Activated CD8-positive, alpha-beta memory T cell treated with anti-CD3 and anti-CD28 coated beads, Interleukin-2, amount 10 ng/mL, durations not matched to agents 7 days and 5 days (primary cell): ENCODE data around the gene CDCA3. TPM values are rescaled to one million over a fixed set of nuclear protein-coding genes. Genes with fewer than 3 reads are reported as not detected.
"Not testable (repeated sequence)": the region's sequence is repeated elsewhere in the genome, so short reads cannot be mapped to it uniquely, and the experiment has no call there.

Experiments used
- ATAC-seq: fragments of 150-1000 bp; cut with Tn5 transposase; one replicate; pipeline ENCODE4 v1.10.0; 2021; ENCODE audit warnings: moderate library complexity
- CTCF ChIA-PET: fragments of 350-600 bp; sonication (Branson Sonifier 250); formaldehyde crosslinking; loops from one replicate; lab custom pipeline; 2021; ENCODE audit warnings: antibody characterized with exemption; lab: Charles Lee
- DNase-seq: peaks from one replicate; pipeline ENCODE4 v3.0.0-alpha.2; 2020
- H3K27ac Mint-ChIP-seq: one replicate; pipeline ENCODE4 v1.8.0; 2021; ENCODE audit warnings: mild to moderate bottlenecking, mixed read lengths
- H3K27me3 Mint-ChIP-seq: one replicate; pipeline ENCODE4 v1.8.0; 2021; ENCODE audit warnings: mixed read lengths
- H3K36me3 Mint-ChIP-seq: one replicate; pipeline ENCODE4 v1.8.0; 2021; ENCODE audit warnings: mild to moderate bottlenecking, mixed read lengths
- H3K4me1 Mint-ChIP-seq: one replicate; pipeline ENCODE4 v1.8.0; 2021; ENCODE audit warnings: mixed read lengths
- H3K4me3 Mint-ChIP-seq: one replicate; pipeline ENCODE4 v1.8.0; 2021; ENCODE audit warnings: mild to moderate bottlenecking, moderate library complexity, mixed read lengths
- H3K9me3 Mint-ChIP-seq: one replicate; pipeline ENCODE4 v1.8.0; 2022; ENCODE audit warnings: low read depth, mixed read lengths
- total RNA-seq, 2 experiments: library from RNA; stranded (reverse); gene quantifications; one replicate each; pipeline ENCODE4 v1.2.3, GENCODE V29; 2021

Gene CDCA3
- total RNA-seq, result 100 to 1,000 TPM in 1 of 2 experiments, 10 to 100 TPM in 1; 89.1 to 125 TPM

- CTCF ChIA-PET, result interaction anchor here (0.7 to 7.8 kb wide), 17 partner anchors 11 to 257 kb away, joined by 3 to 65 read pairs (median 6); partner anchors contain the start of genes C1RL, COPS7A, GNB3 and LPCAT3
- H3K4me1 Mint-ChIP-seq, result peaks cover 45% of the 10 kb centered on the region
- peak within 1 kb of the TSS; percentile 85 for H3K4me3 Mint-ChIP-seq
Observed at GRCh38 chr12:6851153-6851920, at the start of gene CDCA3. TSS of gene CDCA3 (minus strand) at chr12:6851286. CDS start at chr12:6850952, 334 bp downstream.

GRCh38 chr12:6899837-6900519 is 48.9 kb upstream of the CDCA3 start:
- no peak for DNase-seq
- no peaks in the 10 kb centered on the region for H3K9me3 Mint-ChIP-seq
- ATAC-seq, result no peak
- CTCF ChIA-PET, result interaction anchor here (1.1 to 1.8 kb wide), 3 partner anchors 9 to 209 kb away, joined by 3 to 6 read pairs (median 3); partner anchors contain the start of gene C1RL
- no peak overlapping the region for H3K27ac Mint-ChIP-seq
- H3K4me3 Mint-ChIP-seq, result no peak overlapping the region
- H3K36me3 Mint-ChIP-seq, result no peaks in the 10 kb centered on the region
- H3K27me3 Mint-ChIP-seq, result no peaks in the 10 kb centered on the region
- H3K4me1 Mint-ChIP-seq, result peaks cover 6% of the 10 kb centered on the region

More at GRCh38 chr12:6851153-6851920, at the start of gene CDCA3:
- H3K27me3 Mint-ChIP-seq, result no peaks in the 10 kb centered on the region
- no peaks in the 10 kb centered on the region for H3K9me3 Mint-ChIP-seq
- H3K27ac Mint-ChIP-seq, result peak within 1 kb of the TSS; percentile 100
- peak; percentile 98 for DNase-seq
- ATAC-seq, result peak; percentile 64
- peaks cover 36% of the 10 kb centered on the region for H3K36me3 Mint-ChIP-seq

DNA sequence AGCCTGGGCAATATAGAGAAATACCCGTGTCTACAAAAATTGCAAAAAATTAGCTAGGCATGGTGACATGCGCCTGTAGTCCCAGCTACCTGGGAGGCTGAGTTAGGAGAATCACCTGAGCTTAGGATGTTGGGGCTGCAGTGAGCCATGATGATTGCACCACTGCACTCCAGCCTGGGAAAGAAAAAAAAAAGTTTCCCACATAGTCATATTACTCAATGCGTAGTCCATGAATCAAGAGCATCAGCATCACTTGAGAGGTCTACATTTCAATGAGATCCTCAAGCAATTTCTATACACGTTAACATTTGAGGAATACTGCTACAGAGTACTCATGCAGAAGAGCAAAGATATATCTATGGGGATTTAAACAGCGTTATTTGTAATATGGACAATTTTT is 48.3 kb upstream of the CDCA3 start:
- CTCF ChIA-PET, result interaction anchor here (1.1 to 1.8 kb wide), 3 partner anchors 8 to 210 kb away, joined by 3 to 6 read pairs (median 3); partner anchors contain the start of gene C1RL
- Mint-ChIP-seq H3K27ac (no peak overlapping the region), H3K9me3 (no peaks in the 10 kb centered on the region), H3K4me3 (no peak overlapping the region), H3K4me1 (peaks cover 6% of the 10 kb centered on the region), H3K27me3 (no peaks in the 10 kb centered on the region), H3K36me3 (no peaks in the 10 kb centered on the region)
- ATAC-seq (no peak), DNase-seq (no peak)

DNA sequence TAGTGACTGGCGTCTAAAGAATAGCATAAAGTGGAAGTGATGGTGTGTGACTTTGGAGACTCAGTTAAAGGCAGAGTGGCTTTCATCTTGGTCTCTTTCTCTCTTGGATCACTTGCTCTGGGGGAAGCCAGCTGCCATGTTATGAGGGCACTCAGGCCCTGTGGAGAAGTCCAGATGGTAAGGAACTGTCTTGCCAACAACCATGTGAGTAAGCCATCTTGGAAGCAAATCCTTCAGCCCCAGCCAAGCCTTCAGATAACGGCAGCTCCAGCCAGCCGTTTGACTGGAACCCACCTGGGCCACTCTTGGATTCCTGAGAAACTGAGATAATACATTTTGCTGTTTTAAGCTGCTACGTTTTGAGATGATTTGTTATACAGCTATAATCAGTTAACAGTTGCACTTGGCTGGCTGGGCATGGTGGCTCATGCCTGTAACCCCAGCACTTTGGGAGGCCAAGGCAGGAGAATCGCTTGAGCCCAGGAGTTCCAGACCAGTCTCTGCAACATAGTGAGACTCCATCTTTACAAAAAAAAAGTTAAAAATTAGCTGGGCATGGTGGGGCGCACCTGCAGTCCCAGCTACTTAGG is 45.9 kb upstream of the CDCA3 start:
- H3K27me3 Mint-ChIP-seq, result no peaks in the 10 kb centered on the region
- H3K4me1 Mint-ChIP-seq, result peaks cover 13% of the 10 kb centered on the region
- no peak overlapping the region for H3K4me3 Mint-ChIP-seq
- CTCF ChIA-PET, result interaction anchor here (0.9 to 1.3 kb wide), 4 partner anchors 24 to 64 kb away, joined by 3 to 5 read pairs (median 4); partner anchors contain the start of gene SPSB2
- H3K27ac Mint-ChIP-seq, result no peak overlapping the region
- peaks cover 2% of the 10 kb centered on the region for H3K36me3 Mint-ChIP-seq
- H3K9me3 Mint-ChIP-seq, result no peaks in the 10 kb centered on the region
- ATAC-seq (no peak), DNase-seq (no peak)

- ATAC-seq (no peak), DNase-seq (no peak)
- Mint-ChIP-seq H3K9me3 (no peaks in the 10 kb centered on the region), H3K36me3 (peaks cover 5% of the 10 kb centered on the region), H3K4me1 (peaks cover 23% of the 10 kb centered on the region), H3K27ac (no peak overlapping the region), H3K27me3 (no peaks in the 10 kb centered on the region), H3K4me3 (no peak overlapping the region)
- CTCF ChIA-PET, result interaction anchor here (0.7 to 5.2 kb wide), 4 partner anchors 10 to 295 kb away, joined by 4 to 90 read pairs (median 4); partner anchors contain the start of genes LRRC23 and SPSB2
Observed at GRCh38 chr12:6894321-6894720, 43.2 kb upstream of the CDCA3 start.

DNA sequence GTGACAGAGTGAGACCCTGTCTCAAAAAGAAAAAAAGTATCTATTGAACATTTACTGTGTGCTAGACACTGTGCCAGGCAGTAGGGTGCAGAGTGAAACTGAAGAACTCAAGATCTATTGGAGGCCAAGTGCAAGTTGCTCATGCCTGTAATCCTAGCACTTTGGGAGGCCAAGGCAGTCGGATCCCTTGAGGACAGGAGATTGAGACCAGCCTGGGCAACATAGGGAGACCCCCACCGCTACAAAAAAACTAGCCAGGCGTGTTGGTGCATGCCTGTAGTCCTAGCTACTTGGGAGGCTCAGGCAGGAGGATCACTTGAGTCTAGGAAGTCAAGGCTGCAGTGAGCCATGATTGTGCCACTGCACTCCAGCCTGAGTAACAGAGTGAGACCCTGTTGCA is 41.6 kb upstream of the CDCA3 start:
- DNase-seq, H3K36me3 Mint-ChIP-seq, ATAC-seq, H3K27me3 Mint-ChIP-seq, H3K9me3 Mint-ChIP-seq: not testable (repeated sequence)
- H3K4me3 Mint-ChIP-seq, result peak overlapping the region; percentile 52
- H3K27ac Mint-ChIP-seq, result peak overlapping the region; percentile 56
- CTCF ChIA-PET, result interaction anchor here (1.7 to 5.2 kb wide), 9 partner anchors 11 to 72 kb away, joined by 6 to 90 read pairs (median 16); partner anchors contain the start of genes LRRC23, SPSB2 and TPI1
- H3K4me1 Mint-ChIP-seq, result peaks cover 29% of the 10 kb centered on the region

GRCh38 chr12:6891646-6892001 is 40.5 kb upstream of the CDCA3 start:
- H3K4me1 Mint-ChIP-seq, result peaks cover 29% of the 10 kb centered on the region
- peak; percentile 3 for ATAC-seq
- peak overlapping the region; percentile 93 for H3K27ac Mint-ChIP-seq
- DNase-seq, result no peak
- peak overlapping the region; percentile 80 for H3K4me3 Mint-ChIP-seq
- CTCF ChIA-PET, result interaction anchor here (0.8 to 5.2 kb wide), 32 partner anchors 8 to 220 kb away, joined by 3 to 90 read pairs (median 5); partner anchors contain the start of genes C12orf57, CDCA3, ENO2 and LPCAT3
- peaks cover 9% of the 10 kb centered on the region for H3K36me3 Mint-ChIP-seq
- no peaks in the 10 kb centered on the region for H3K9me3 Mint-ChIP-seq
- no peaks in the 10 kb centered on the region for H3K27me3 Mint-ChIP-seq

- Mint-ChIP-seq H3K36me3 (peaks cover 9% of the 10 kb centered on the region), H3K9me3 (no peaks in the 10 kb centered on the region), H3K4me1 (peaks cover 29% of the 10 kb centered on the region), H3K27me3 (no peaks in the 10 kb centered on the region), H3K4me3 (peak overlapping the region; percentile 80), H3K27ac (peak overlapping the region; percentile 93)
- peak; percentile 95 for ATAC-seq
- CTCF ChIA-PET, result interaction anchor here (0.8 to 5.2 kb wide), 34 partner anchors 9 to 220 kb away, joined by 3 to 90 read pairs (median 5); partner anchors contain the start of genes C12orf57, CDCA3, COPS7A and ENO2
- peak; percentile 99 for DNase-seq
Observed at GRCh38 chr12:6890789-6891645, 39.9 kb upstream of the CDCA3 start.

DNA sequence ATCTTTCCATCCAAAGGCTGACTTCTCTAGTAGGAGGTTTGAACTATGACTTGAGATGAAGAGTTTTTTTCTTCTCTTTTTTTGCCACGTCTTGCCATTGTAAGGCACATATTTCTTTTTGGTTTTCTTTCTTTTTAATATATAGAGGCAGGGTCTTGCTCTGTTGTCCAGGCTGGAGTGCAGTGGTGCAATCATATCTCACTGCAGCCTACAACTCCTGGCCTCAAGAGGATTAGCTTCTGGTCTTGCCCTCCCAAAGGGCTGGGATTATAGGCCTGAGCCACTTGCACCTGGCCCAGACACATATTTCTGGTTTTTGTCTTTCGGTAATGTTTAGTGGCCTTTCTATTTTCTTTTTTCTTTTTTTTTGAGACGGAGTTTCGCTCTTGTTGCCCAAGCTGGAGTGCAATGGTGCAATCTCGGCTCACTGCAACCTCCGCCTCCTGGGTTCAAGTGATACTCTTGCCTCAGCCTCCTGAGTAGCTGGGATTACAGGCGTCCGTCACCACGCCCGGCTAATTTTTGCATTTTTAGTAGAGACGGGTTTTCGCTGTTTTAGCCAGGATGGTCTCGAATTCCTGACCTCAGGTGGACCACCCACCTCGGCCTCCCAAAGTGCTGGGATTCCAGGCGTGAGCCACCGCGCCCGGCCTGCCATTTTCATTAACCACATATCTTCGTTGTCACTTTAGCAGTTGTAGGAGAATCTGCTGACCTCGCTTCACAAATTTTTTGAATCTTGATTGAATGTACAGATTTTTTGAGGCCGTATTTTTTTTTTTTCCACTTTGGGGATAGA is 38.9 kb upstream of the CDCA3 start:
- not testable (repeated sequence) for H3K9me3 Mint-ChIP-seq, DNase-seq, ATAC-seq, H3K27me3 Mint-ChIP-seq
- CTCF ChIA-PET, result interaction anchor here (1.0 to 1.4 kb wide), 2 partner anchors 17 to 20 kb away, joined by 4 to 11 read pairs; partner anchors contain the start of gene SPSB2
- peaks cover 11% of the 10 kb centered on the region for H3K36me3 Mint-ChIP-seq
- H3K27ac Mint-ChIP-seq, result peak overlapping the region; percentile 93
- H3K4me3 Mint-ChIP-seq, result peak overlapping the region; percentile 80
- H3K4me1 Mint-ChIP-seq, result peaks cover 29% of the 10 kb centered on the region

- Mint-ChIP-seq H3K36me3 (peaks cover 16% of the 10 kb centered on the region), H3K4me1 (peaks cover 29% of the 10 kb centered on the region), H3K27ac (peak overlapping the region; percentile 49)
- not testable (repeated sequence) for DNase-seq, H3K9me3 Mint-ChIP-seq, ATAC-seq, H3K27me3 Mint-ChIP-seq, H3K4me3 Mint-ChIP-seq
- CTCF ChIA-PET, result interaction anchor here (1.4 kb wide), 1 partner anchor 16 kb away, joined by 11 read pairs; the partner anchor contains the start of gene SPSB2
Observed at GRCh38 chr12:6888794-6889193, 37.7 kb upstream of the CDCA3 start.

DNA sequence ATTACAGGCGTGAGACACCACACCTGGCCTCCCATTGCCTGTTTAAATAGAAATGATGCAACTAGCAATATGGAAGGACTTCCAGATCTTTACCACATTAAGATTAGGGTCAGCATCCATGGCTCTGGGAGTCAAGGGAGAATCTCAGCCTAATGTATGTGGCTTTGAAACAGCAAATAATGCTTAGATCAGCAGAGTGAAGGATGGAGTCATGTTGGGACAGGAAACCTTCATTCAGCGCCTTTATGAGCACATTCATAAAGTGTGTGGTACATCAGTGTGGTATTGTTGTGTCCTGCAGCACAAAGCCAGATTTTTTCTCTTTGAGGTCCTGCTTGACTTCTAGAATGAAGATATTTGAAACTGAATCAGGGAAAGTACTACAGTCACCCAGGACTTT is 37.3 kb upstream of the CDCA3 start:
- Mint-ChIP-seq H3K27me3 (no peaks in the 10 kb centered on the region), H3K36me3 (peaks cover 16% of the 10 kb centered on the region), H3K4me3 (no peak overlapping the region), H3K9me3 (no peaks in the 10 kb centered on the region), H3K4me1 (peaks cover 29% of the 10 kb centered on the region), H3K27ac (peak overlapping the region; percentile 49)
- DNase-seq (no peak), ATAC-seq (no peak)
- CTCF ChIA-PET, result interaction anchor here (0.8 kb wide), 1 partner anchor 21 kb away, joined by 3 read pairs; no protein-coding TSS in a partner anchor
